Keratinocyte (primary cell): ENCODE data around the gene NDOR1. TPM values are rescaled to one million over a fixed set of nuclear protein-coding genes. Genes with fewer than 3 reads are reported as not detected.
A peak's percentile ranks its signal among the peaks of the same experiment; 100 is the strongest.

Experiments used
- DNase-seq: peaks from one replicate; pipeline ENCODE4 v3.0.0-alpha.2; 2011; ENCODE audit warnings: low read depth, missing footprints, low spot score
- FAIRE-seq: peaks from 2 replicates; lab custom pipeline; 2011; peaks lifted over from hg19 to GRCh38; lab: Jason Lieb, UNC
- H2AFZ ChIP-seq: 2 replicates; pipeline ENCODE4 v1.6.0; 2012; ENCODE audit warnings: low read length, control low read depth, inconsistent platforms; ENCODE audit not compliant: control insufficient read depth
- H3K27ac ChIP-seq: 2 replicates; pipeline ENCODE4 v1.5.1; 2011; ENCODE audit warnings: low read length; ENCODE audit not compliant: control insufficient read depth, insufficient read depth
- H3K27me3 ChIP-seq: 3 replicates; pipeline ENCODE4 v1.6.0; 2011; ENCODE audit warnings: low read length; ENCODE audit not compliant: control insufficient read depth, insufficient read depth; ENCODE audit errors: extremely low read depth
- H3K36me3 ChIP-seq, 2 experiments: 2 replicates in 1 of 2; 3 replicates in 1 of 2; pipeline ENCODE4 v1.5.1; 2011; ENCODE audit warnings: low read length in 2 of 2, mild to moderate bottlenecking in 1 of 2; ENCODE audit not compliant: control insufficient read depth in 2 of 2, insufficient read depth in 2 of 2; ENCODE audit errors: extremely low read depth in 1 of 2
- H3K4me1 ChIP-seq: 3 replicates; pipeline ENCODE4 v1.5.1; 2011; ENCODE audit warnings: low read length; ENCODE audit not compliant: control insufficient read depth, insufficient read depth; ENCODE audit errors: extremely low read depth
- H3K4me2 ChIP-seq: 3 replicates; pipeline ENCODE4 v1.6.0; 2011; ENCODE audit warnings: low read depth, low read length; ENCODE audit not compliant: control insufficient read depth, insufficient read depth; ENCODE audit errors: extremely low read depth
- H3K4me3 ChIP-seq, 3 experiments: fragments of 200-600 bp in 1 of 3; sonication (generic) in 1 of 3; 2 replicates in 2 of 3; 3 replicates in 1 of 3; pipeline ENCODE4 v1.5.1; 2011 to 2016; ENCODE audit warnings: low read length in 3 of 3, mild to moderate bottlenecking in 3 of 3, control low read depth in 2 of 3, inconsistent platforms in 1 of 3, low read depth in 1 of 3, mixed read lengths in 1 of 3, mixed run types in 1 of 3, moderate library complexity in 1 of 3; ENCODE audit not compliant: control insufficient read depth in 2 of 3, insufficient read depth in 2 of 3; ENCODE audit errors: extremely low read depth in 1 of 3
- H3K79me2 ChIP-seq: 2 replicates; pipeline ENCODE4 v1.6.0; 2012; ENCODE audit warnings: low read length; ENCODE audit not compliant: control insufficient read depth, insufficient read depth
- H3K9ac ChIP-seq: 3 replicates; pipeline ENCODE4 v1.6.0; 2011; ENCODE audit warnings: low read length; ENCODE audit not compliant: control insufficient read depth, insufficient read depth; ENCODE audit errors: extremely low read depth
- H3K9me1 ChIP-seq: 3 replicates; pipeline ENCODE4 v1.6.0; 2011; ENCODE audit warnings: low read length; ENCODE audit not compliant: control insufficient read depth, insufficient read depth; ENCODE audit errors: extremely low read depth
- H3K9me3 ChIP-seq: 2 replicates; pipeline ENCODE4 v1.5.1; 2012; ENCODE audit warnings: low read depth, low read length; ENCODE audit not compliant: control insufficient read depth
- H4K20me1 ChIP-seq: 3 replicates; pipeline ENCODE4 v1.6.0; 2011; ENCODE audit warnings: low read length; ENCODE audit not compliant: control insufficient read depth, insufficient read depth; ENCODE audit errors: extremely low read depth
- EZH2 ChIP-seq: IDR thresholded peaks from one replicate; pipeline ENCODE4 v1.6.1; 2012; ENCODE audit warnings: inconsistent platforms, mild to moderate bottlenecking, low read length, moderate library complexity
- dilution Hi-C: fragments of 300-500 bp; cut with MboI; formaldehyde crosslinking; loops from one replicate; pipeline ENCODE4 v1.7.0; 2020; ENCODE audit warnings: low sequenced_read_pairs; ENCODE audit not compliant: extremely low pct_ligation_motif_present
- polyA plus RNA-seq, 5 experiments: library from polyadenylated mRNA; depleted of rRNA in 3 of 5; stranded (reverse) in 3 of 5; stranded (forward) in 1 of 5; unstranded in 1 of 5; fragments of >200 nt; gene quantifications; 1 replicate in 1 of 5; 2 replicates in 3 of 5; 3 replicates in 1 of 5; pipeline versions ENCODE4 v1.2.1 to v1.2.3, GENCODE V29; 2011 to 2012; ENCODE audit warnings: missing spikeins in 2 of 5, low read depth in 1 of 5, low replicate concordance in 1 of 5
- TF ChIP-seq, protein P1 (sequence below), 3 experiments: IDR thresholded peaks in 1 of 3; conservative IDR thresholded peaks in 1 of 3; optimal IDR thresholded peaks in 1 of 3; 2 replicates in 2 of 3; 3 replicates in 1 of 3; pipeline versions ENCODE3 to v1.5.1; 2011; ENCODE audit warnings: low read length in 3 of 3, mild to moderate bottlenecking in 3 of 3, moderate library complexity in 2 of 3, control low read depth in 1 of 3, inconsistent platforms in 1 of 3; ENCODE audit not compliant: insufficient read depth in 2 of 3; ENCODE audit errors: extremely low read depth in 1 of 3

NDOR1 gene
- polyA plus RNA-seq, 1 donor (not counting 4 experiments of a cell fraction or from before 2014, with no cell fraction given), result 3.9 TPM

DNA sequence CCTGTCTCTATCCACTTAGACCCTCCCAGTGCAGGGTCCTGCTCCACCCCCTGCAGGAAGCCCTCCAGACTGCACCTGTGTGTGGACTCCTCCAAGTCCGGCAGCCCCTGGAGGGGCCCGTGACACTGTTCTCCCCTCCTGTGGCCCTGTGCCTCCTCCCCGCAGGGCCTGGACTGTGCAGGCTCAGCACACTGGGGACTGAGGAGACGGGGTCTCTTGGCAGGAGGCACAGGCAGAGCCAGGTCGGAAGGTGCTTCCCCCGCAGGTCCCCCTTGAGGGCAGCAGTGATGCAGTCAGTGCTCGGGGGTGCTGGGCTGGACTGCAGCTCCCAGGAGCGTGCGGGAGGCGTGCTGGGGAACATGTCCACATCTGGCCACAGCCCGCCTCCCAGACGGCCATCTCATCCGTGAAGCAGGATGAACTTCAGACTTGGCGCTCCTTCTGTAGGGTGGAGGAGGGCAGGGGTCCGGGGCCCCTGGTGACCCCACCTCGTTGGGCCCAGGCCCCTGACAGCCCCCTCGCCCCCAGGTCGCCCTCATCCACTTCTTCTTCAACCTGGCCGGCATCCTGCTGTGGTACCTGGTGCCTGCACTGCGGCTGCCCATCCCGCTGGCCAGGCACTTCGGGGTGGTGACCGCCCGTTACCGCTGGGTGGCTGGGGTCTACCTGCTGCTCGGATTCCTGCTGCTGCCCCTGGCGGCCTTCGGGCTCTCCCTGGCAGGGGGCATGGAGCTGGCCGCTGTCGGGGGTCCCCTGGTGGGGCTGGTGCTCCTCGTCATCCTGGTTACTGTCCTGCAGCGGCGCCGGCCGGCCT is 30.1 kb downstream of the NDOR1 start:
- H3K27me3 ChIP-seq, result peaks cover 12% of the 10 kb centered on the region
- H3K4me1 ChIP-seq, result no peaks in the 10 kb centered on the region
- no peak for FAIRE-seq
- H3K4me2 ChIP-seq, result no peak overlapping the region
- peaks cover 9% of the 10 kb centered on the region for H3K79me2 ChIP-seq
- dilution Hi-C loops, result no loop called here
- no peak overlapping the region for H3K27ac ChIP-seq
- H3K9ac ChIP-seq, result no peak overlapping the region
- no peak overlapping the region for H3K4me3 ChIP-seq
- H4K20me1 ChIP-seq, result no peaks in the 10 kb centered on the region
- no peak for TF ChIP-seq EZH2
- TF ChIP-seq, protein P1, sequence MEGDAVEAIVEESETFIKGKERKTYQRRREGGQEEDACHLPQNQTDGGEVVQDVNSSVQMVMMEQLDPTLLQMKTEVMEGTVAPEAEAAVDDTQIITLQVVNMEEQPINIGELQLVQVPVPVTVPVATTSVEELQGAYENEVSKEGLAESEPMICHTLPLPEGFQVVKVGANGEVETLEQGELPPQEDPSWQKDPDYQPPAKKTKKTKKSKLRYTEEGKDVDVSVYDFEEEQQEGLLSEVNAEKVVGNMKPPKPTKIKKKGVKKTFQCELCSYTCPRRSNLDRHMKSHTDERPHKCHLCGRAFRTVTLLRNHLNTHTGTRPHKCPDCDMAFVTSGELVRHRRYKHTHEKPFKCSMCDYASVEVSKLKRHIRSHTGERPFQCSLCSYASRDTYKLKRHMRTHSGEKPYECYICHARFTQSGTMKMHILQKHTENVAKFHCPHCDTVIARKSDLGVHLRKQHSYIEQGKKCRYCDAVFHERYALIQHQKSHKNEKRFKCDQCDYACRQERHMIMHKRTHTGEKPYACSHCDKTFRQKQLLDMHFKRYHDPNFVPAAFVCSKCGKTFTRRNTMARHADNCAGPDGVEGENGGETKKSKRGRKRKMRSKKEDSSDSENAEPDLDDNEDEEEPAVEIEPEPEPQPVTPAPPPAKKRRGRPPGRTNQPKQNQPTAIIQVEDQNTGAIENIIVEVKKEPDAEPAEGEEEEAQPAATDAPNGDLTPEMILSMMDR (optimal IDR thresholded peaks at IDR 0.05 in 1 of 3, IDR thresholded peaks at IDR 0.05 in 1 of 3, conservative IDR thresholded peaks at IDR 0.05 in 1 of 3; ENCODE audit: extremely low read depth in 1 of 3, insufficient read depth in 2 of 3, low read length in 3 of 3), result no peak
- no peaks in the 10 kb centered on the region for H3K9me1 ChIP-seq
- peaks cover 0 to 6% of the 10 kb centered on the region in 2 experiments for H3K36me3 ChIP-seq
- H3K9me3 ChIP-seq, result no peaks in the 10 kb centered on the region
- no peak overlapping the region for H2AFZ ChIP-seq
- DNase-seq, result no peak

DNA sequence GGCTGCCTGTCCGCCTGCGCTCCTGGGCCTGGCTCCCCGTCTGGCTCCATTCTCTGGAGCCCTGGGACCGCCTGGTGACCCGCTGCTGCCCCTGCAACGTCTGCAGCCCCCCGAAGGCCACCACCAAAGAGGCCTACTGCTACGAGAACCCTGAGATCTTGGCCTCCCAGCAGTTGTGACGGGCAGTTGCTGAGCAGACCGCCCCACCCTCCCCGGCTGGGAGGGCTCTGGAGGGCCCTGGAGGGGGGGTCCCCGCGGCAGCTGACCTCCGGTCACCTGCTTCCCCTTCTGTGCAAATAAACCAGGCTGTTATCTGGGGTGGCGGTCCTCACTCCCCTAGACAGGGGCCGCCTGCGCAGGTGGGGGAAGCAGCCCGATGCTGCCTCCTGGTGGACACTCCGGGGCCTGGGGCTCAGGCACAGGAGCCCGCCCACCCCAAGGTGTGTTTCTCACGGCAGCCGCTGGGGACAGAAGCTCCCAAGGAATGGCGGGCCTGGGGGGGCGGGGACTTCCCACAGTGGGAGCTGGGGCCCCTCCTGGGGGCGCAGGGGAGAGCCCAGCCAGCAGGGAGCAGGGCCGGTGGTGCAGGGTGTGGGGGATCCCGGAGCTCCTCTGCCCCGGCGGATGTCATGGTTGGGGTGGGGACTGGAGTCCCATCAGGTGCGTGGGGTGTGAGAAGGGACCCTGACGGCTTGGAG is 30.9 kb downstream of the NDOR1 start:
- no peak for TF ChIP-seq EZH2
- TF ChIP-seq, protein P1 (optimal IDR thresholded peaks at IDR 0.05 in 1 of 3, IDR thresholded peaks at IDR 0.05 in 1 of 3, conservative IDR thresholded peaks at IDR 0.05 in 1 of 3; ENCODE audit: extremely low read depth in 1 of 3, insufficient read depth in 2 of 3, low read length in 3 of 3), result peak in 2 of 3 experiments; percentile 83 to 99
- H4K20me1 ChIP-seq, result no peaks in the 10 kb centered on the region
- DNase-seq (no peak), FAIRE-seq (no peak)
- H3K9me3 ChIP-seq, result no peaks in the 10 kb centered on the region
- H3K4me3 ChIP-seq, result no peak overlapping the region
- no peak overlapping the region for H3K9ac ChIP-seq
- no peak overlapping the region for H3K4me2 ChIP-seq
- peaks cover 0 to 6% of the 10 kb centered on the region in 2 experiments for H3K36me3 ChIP-seq
- H3K27ac ChIP-seq, result no peak overlapping the region
- H3K4me1 ChIP-seq, result no peaks in the 10 kb centered on the region
- dilution Hi-C loops, result no loop called here
- H3K27me3 ChIP-seq, result peaks cover 12% of the 10 kb centered on the region
- no peaks in the 10 kb centered on the region for H3K9me1 ChIP-seq
- H3K79me2 ChIP-seq, result peaks cover 9% of the 10 kb centered on the region
- H2AFZ ChIP-seq, result no peak overlapping the region
